Measurements from ENCODE around the gene THSD7A.

THSD7A gene

GRCh38 chr7:11341285-11341944 is 490.6 kb downstream of the THSD7A start:
- TF ChIP-seq REST (IDR thresholded peaks at IDR 0.05; ENCODE audit: insufficient read depth in 1 of 2, low read depth in 2 of 2, low read length in 2 of 2) (no peak), SIN3A (IDR thresholded peaks at IDR 0.05; ENCODE audit: borderline replicate concordance, insufficient read depth, low read length) (no peak), FOXP2 (optimal IDR thresholded peaks at IDR 0.05; ENCODE audit: borderline replicate concordance, extremely low read depth, extremely low read length, insufficient read depth) (no peak), TAF1 (IDR thresholded peaks at IDR 0.05; ENCODE audit: borderline replicate concordance, insufficient read depth, low read length) (no peak), POLR2AphosphoS5 (IDR thresholded peaks at IDR 0.05; ENCODE audit: low read depth, low read length) (no peak)

- TF ChIP-seq POLR2AphosphoS5 (IDR thresholded peaks at IDR 0.05; ENCODE audit: low read depth, low read length) (no peak), SIN3A (IDR thresholded peaks at IDR 0.05; ENCODE audit: borderline replicate concordance, insufficient read depth, low read length) (no peak)
Observed at GRCh38 chr7:11336432-11336831, 495.6 kb downstream of the THSD7A start.

GRCh38 chr7:11335947-11336346 is 496.1 kb downstream of the THSD7A start:
- TF ChIP-seq REST (IDR thresholded peaks at IDR 0.05; ENCODE audit: insufficient read depth in 1 of 2, low read depth in 2 of 2, low read length in 2 of 2) (no peak), TAF1 (IDR thresholded peaks at IDR 0.05; ENCODE audit: borderline replicate concordance, insufficient read depth, low read length) (no peak), POLR2AphosphoS5 (IDR thresholded peaks at IDR 0.05; ENCODE audit: low read depth, low read length) (no peak), SIN3A (IDR thresholded peaks at IDR 0.05; ENCODE audit: borderline replicate concordance, insufficient read depth, low read length) (no peak), FOXP2 (optimal IDR thresholded peaks at IDR 0.05; ENCODE audit: borderline replicate concordance, extremely low read depth, extremely low read length, insufficient read depth) (no peak)

GRCh38 chr7:11332865-11333228 is 499.2 kb downstream of the THSD7A start:
- TF ChIP-seq FOXP2 (optimal IDR thresholded peaks at IDR 0.05; ENCODE audit: borderline replicate concordance, extremely low read depth, extremely low read length, insufficient read depth) (no peak), REST (IDR thresholded peaks at IDR 0.05; ENCODE audit: insufficient read depth in 1 of 2, low read depth in 2 of 2, low read length in 2 of 2) (no peak), SIN3A (IDR thresholded peaks at IDR 0.05; ENCODE audit: borderline replicate concordance, insufficient read depth, low read length) (no peak), POLR2AphosphoS5 (IDR thresholded peaks at IDR 0.05; ENCODE audit: low read depth, low read length) (no peak), TAF1 (IDR thresholded peaks at IDR 0.05; ENCODE audit: borderline replicate concordance, insufficient read depth, low read length) (no peak)

- TF ChIP-seq SIN3A (IDR thresholded peaks at IDR 0.05; ENCODE audit: borderline replicate concordance, insufficient read depth, low read length) (no peak), TAF1 (IDR thresholded peaks at IDR 0.05; ENCODE audit: borderline replicate concordance, insufficient read depth, low read length) (no peak), POLR2AphosphoS5 (IDR thresholded peaks at IDR 0.05; ENCODE audit: low read depth, low read length) (no peak), REST (IDR thresholded peaks at IDR 0.05; ENCODE audit: insufficient read depth in 1 of 2, low read depth in 2 of 2, low read length in 2 of 2) (no peak)
Observed at GRCh38 chr7:11332186-11332864, 499.7 kb downstream of the THSD7A start.
